GM21526 (cell line): ENCODE measurements around the gene SELENOO.

Experiments used
- ATAC-seq: cut with Tn5 transposase; IDR thresholded peaks from one replicate; pipeline ENCODE4 v1.9.1; 2021; ENCODE audit warnings: moderate library complexity; ENCODE audit not compliant: unreplicated experiment, low FRiP score

The SELENOO gene

GRCh38 chr22:50249341-50250248 lies 48.8 kb downstream of the SELENOO start:
- ATAC-seq: no peak

- no peak for ATAC-seq
Measured at GRCh38 chr22:50250249-50250554, 49.4 kb downstream of the SELENOO start.

GRCh38 chr22:50250555-50251476 lies 50.0 kb downstream of the SELENOO start, which contains the start of gene HDAC10:
HDAC10 (minus strand) TSS chr22:50251265; CDS start chr22:50251032, 233 bp downstream.
- ATAC-seq: no peak

GRCh38 chr22:50251477-50252081 lies 50.8 kb downstream of the SELENOO start:
- ATAC-seq: no peak

GRCh38 chr22:50252082-50253045 lies 51.6 kb downstream of the SELENOO start:
- no peak for ATAC-seq

GRCh38 chr22:50253046-50253915 lies 52.5 kb downstream of the SELENOO start:
- no peak for ATAC-seq

GRCh38 chr22:50253941-50254340 lies 53.1 kb downstream of the SELENOO start:
- ATAC-seq: no peak

GRCh38 chr22:50255099-50255498 lies 54.3 kb downstream of the SELENOO start:
- ATAC-seq: no peak

- ATAC-seq: no peak
Measured at GRCh38 chr22:50255607-50256006, 54.8 kb downstream of the SELENOO start.

- ATAC-seq: no peak
Measured at GRCh38 chr22:50256258-50256862, 55.5 kb downstream of the SELENOO start.

- no peak for ATAC-seq
Measured at GRCh38 chr22:50257041-50257440, 56.2 kb downstream of the SELENOO start.

- no peak for ATAC-seq
Measured at GRCh38 chr22:50257451-50258360, 56.9 kb downstream of the SELENOO start.

GRCh38 chr22:50258361-50259292 lies 57.8 kb downstream of the SELENOO start:
- no peak for ATAC-seq

GRCh38 chr22:50259302-50259701 lies 58.5 kb downstream of the SELENOO start:
- ATAC-seq: no peak

GRCh38 chr22:50260434-50260800 lies 59.6 kb downstream of the SELENOO start:
- ATAC-seq: no peak

GRCh38 chr22:50260801-50261614 lies 60.2 kb downstream of the SELENOO start:
- ATAC-seq: no peak
